Endothelial cell of umbilical vein (primary cell): Measurements from ENCODE around the gene FTSJ3. TPM values are rescaled to one million over a fixed set of nuclear protein-coding genes. Genes with fewer than 3 reads are reported as not detected.

ENCODE experiments used
- BruUV-seq: library from RNA; stranded (reverse); fragments of 400-500 nt; replicated peaks from 2 replicates; lab custom pipeline; 2021; lab: Mats Ljungman, UMichigan
- CTCF ChIA-PET: fragments of 300-600, 350-600 bp; sonication (Branson Sonifier 250); formaldehyde crosslinking; loops from one replicate; lab custom pipeline; 2021; ENCODE audit warnings: antibody characterized with exemption, inconsistent platforms; lab: Charles Lee
- POLR2A ChIA-PET: fragments of 300-600, 350-600 bp; sonication (Branson Sonifier 250); formaldehyde crosslinking; loops from one replicate; lab custom pipeline; 2021; ENCODE audit warnings: antibody characterized with exemption, inconsistent platforms; lab: Charles Lee
- DNase-seq: peaks from one replicate; pipeline ENCODE4 v3.0.0-alpha.2; 2011; ENCODE audit warnings: low read depth, low spot score
- FAIRE-seq: peaks from 2 replicates; lab custom pipeline; 2011; peaks lifted over from hg19 to GRCh38; lab: Jason Lieb, UNC
- H2AFZ ChIP-seq: 2 replicates; pipeline ENCODE4 v1.6.0; 2012; ENCODE audit warnings: low read depth, low read length, control low read depth, inconsistent platforms
- H3K27ac ChIP-seq: 2 replicates; pipeline ENCODE4 v1.5.1; 2011; ENCODE audit warnings: low read depth, mild to moderate bottlenecking, control low read depth, low read length, moderate library complexity; ENCODE audit not compliant: insufficient read depth
- H3K27me3 ChIP-seq, 2 experiments: 2 replicates each; pipeline versions ENCODE4 v1.6.0 to v1.6.1; 2011; ENCODE audit warnings: low read length in 2 of 2, mixed read lengths in 1 of 2; ENCODE audit not compliant: control insufficient read depth in 2 of 2, insufficient read depth in 2 of 2
- H3K36me3 ChIP-seq, 2 experiments: 2 replicates in 1 of 2; 3 replicates in 1 of 2; pipeline ENCODE4 v1.5.1; 2011; ENCODE audit warnings: low read length in 2 of 2, mild to moderate bottlenecking in 1 of 2, moderate library complexity in 1 of 2; ENCODE audit not compliant: control insufficient read depth in 2 of 2, insufficient read depth in 2 of 2; ENCODE audit errors: extremely low read depth in 1 of 2
- H3K4me1 ChIP-seq: 3 replicates; pipeline ENCODE4 v1.5.1; 2011; ENCODE audit warnings: mild to moderate bottlenecking, low read length; ENCODE audit not compliant: control insufficient read depth, insufficient read depth; ENCODE audit errors: extremely low read depth
- H3K4me2 ChIP-seq: 2 replicates; pipeline ENCODE4 v1.6.1; 2011; ENCODE audit warnings: low read length, control low read depth, mixed read lengths; ENCODE audit not compliant: insufficient read depth
- H3K4me3 ChIP-seq, 3 experiments: fragments of 200-600 bp in 1 of 3; sonication (generic), shearing (Covaris generic) in 1 of 3; replicated peaks in 1 of 3; 2 replicates each; pipeline ENCODE4 v1.5.1; 2011 to 2016; ENCODE audit warnings: control low read depth in 3 of 3, low read length in 3 of 3, mild to moderate bottlenecking in 2 of 3, inconsistent platforms in 1 of 3, low read depth in 1 of 3, moderate library complexity in 1 of 3; ENCODE audit not compliant: insufficient read depth in 1 of 3
- H3K79me2 ChIP-seq: 2 replicates; pipeline ENCODE4 v1.6.0; 2012; ENCODE audit warnings: low read length, inconsistent platforms; ENCODE audit not compliant: control insufficient read depth, insufficient read depth
- H3K9ac ChIP-seq: replicated peaks from 2 replicates; pipeline ENCODE3; 2011; ENCODE audit warnings: low read length, control low read depth; ENCODE audit not compliant: insufficient read depth; ENCODE audit errors: extremely low read depth
- H3K9me1 ChIP-seq: replicated peaks from 3 replicates; pipeline ENCODE4 v1.6.0; 2011; ENCODE audit warnings: mild to moderate bottlenecking, low read length; ENCODE audit not compliant: control insufficient read depth, insufficient read depth; ENCODE audit errors: extremely low read depth
- H3K9me3 ChIP-seq: replicated peaks from 2 replicates; pipeline ENCODE4 v1.5.1; 2012; ENCODE audit warnings: low read length, inconsistent platforms; ENCODE audit not compliant: control insufficient read depth, insufficient read depth
- H4K20me1 ChIP-seq: replicated peaks from 2 replicates; pipeline ENCODE3; 2011; ENCODE audit warnings: mild to moderate bottlenecking, low read length; ENCODE audit not compliant: control insufficient read depth, insufficient read depth; ENCODE audit errors: extremely low read depth
- EZH2 ChIP-seq: IDR thresholded peaks from 2 replicates; pipeline ENCODE4 v1.6.1; 2012; ENCODE audit warnings: borderline replicate concordance, low read depth, mild to moderate bottlenecking, moderate library complexity, low read length, inconsistent platforms; ENCODE audit not compliant: severe bottlenecking
- FOS ChIP-seq: IDR thresholded peaks from 2 replicates; pipeline ENCODE4 v1.6.1; 2011; ENCODE audit warnings: mild to moderate bottlenecking, low read length, moderate library complexity, borderline replicate concordance; ENCODE audit not compliant: insufficient read depth
- GATA2 ChIP-seq: IDR thresholded peaks from 2 replicates; pipeline ENCODE4 v1.7.0; 2011; ENCODE audit warnings: low read depth, mild to moderate bottlenecking, moderate library complexity, mixed read lengths, low read length; ENCODE audit not compliant: insufficient read length, insufficient read depth
- JUN ChIP-seq: IDR thresholded peaks from 2 replicates; pipeline ENCODE4 v1.6.1; 2011; ENCODE audit warnings: borderline replicate concordance, low read depth; ENCODE audit not compliant: insufficient read length, insufficient read depth
- MAX ChIP-seq: IDR thresholded peaks from 2 replicates; pipeline ENCODE4 v1.6.1; 2011; ENCODE audit not compliant: insufficient read depth, insufficient read length
- MYC ChIP-seq: IDR thresholded peaks from one replicate; pipeline ENCODE4 v1.6.1; 2011; ENCODE audit warnings: mild to moderate bottlenecking, low read depth, low read length
- POLR2A ChIP-seq: IDR thresholded peaks from 2 replicates; pipeline ENCODE4 v1.6.1; 2012; ENCODE audit warnings: low read depth, mild to moderate bottlenecking, control low read depth, low read length
- POLR2AphosphoS5 ChIP-seq: IDR thresholded peaks from 2 replicates; pipeline ENCODE4 v1.6.1; 2012; ENCODE audit warnings: low read depth, mild to moderate bottlenecking, control low read depth, low read length, moderate library complexity; ENCODE audit not compliant: insufficient read depth
- dilution Hi-C: fragments of 300-500 bp; cut with MboI; formaldehyde crosslinking; loops from one replicate; pipeline ENCODE4 v1.15.0; 2019; ENCODE audit warnings: low sequenced_read_pairs; ENCODE audit not compliant: extremely low pct_ligation_motif_present
- intact Hi-C: fragments of 100-400 bp; cut with micrococcal nuclease; formaldehyde crosslinking; loops from one replicate; pipeline ENCODE4 v1.10.0; 2022
- polyA plus RNA-seq, 4 experiments: library from polyadenylated mRNA; depleted of rRNA in 3 of 4; stranded (reverse) in 3 of 4; unstranded in 1 of 4; fragments of >200 nt; gene quantifications; 2 replicates each; pipeline versions ENCODE4 v1.2.1 to v1.2.3, GENCODE V29; 2011 to 2012; ENCODE audit warnings: missing spikeins in 1 of 4
- total RNA-seq: library from RNA; stranded (reverse); gene quantifications from 2 replicates; pipeline ENCODE4 v1.2.3, GENCODE V29; 2021

Gene FTSJ3
- total and polyA plus RNA-seq, 2 donors (not counting 3 experiments of a cell fraction or from before 2014, with no cell fraction given), result 42.1 to 60.2 TPM

- no peaks in the 10 kb centered on the region for H3K9me3 ChIP-seq
- H3K27ac ChIP-seq, result no peak overlapping the region
- TF ChIP-seq POLR2A (no peak), FOS (no peak)
- H3K27me3 ChIP-seq, result no peaks in the 10 kb centered on the region
- no peak overlapping the region for H2AFZ ChIP-seq
- CTCF ChIA-PET, result interaction anchor here (1.4 kb wide), 1 partner anchor 17 kb away, joined by 3 read pairs; no protein-coding TSS in a partner anchor
- FAIRE-seq (no peak), DNase-seq (no peak)
- H4K20me1 ChIP-seq, result no peaks in the 10 kb centered on the region
- no TSS peak for BruUV-seq
- no peak overlapping the region for H3K4me3 ChIP-seq
- no peaks in the 10 kb centered on the region for H3K4me1 ChIP-seq
- dilution Hi-C loops (no loop called here), intact Hi-C loops (no loop called here)
- peaks cover 17 to 27% of the 10 kb centered on the region in 2 experiments for H3K36me3 ChIP-seq
- POLR2A ChIA-PET, result no interaction called here
- H3K9ac ChIP-seq, result no peak overlapping the region
- no peak overlapping the region for H3K4me2 ChIP-seq
- H3K79me2 ChIP-seq, result peaks cover 30% of the 10 kb centered on the region
- no peaks in the 10 kb centered on the region for H3K9me1 ChIP-seq
Measured at GRCh38 chr17:63792055-63792729, 35.3 kb downstream of the FTSJ3 start.

GRCh38 chr17:63790057-63790456 is 37.4 kb downstream of the FTSJ3 start:
- FAIRE-seq, result no peak
- intact Hi-C loops (no loop called here), dilution Hi-C loops (no loop called here)
- Histone ChIP-seq H3K79me2 (peaks cover 42% of the 10 kb centered on the region), H3K4me3 (no peak overlapping the region), H3K4me2 (no peak overlapping the region), H3K9me1 (no peaks in the 10 kb centered on the region), H3K27ac (no peak overlapping the region), H3K27me3 (no peaks in the 10 kb centered on the region), H2AFZ (no peak overlapping the region), H4K20me1 (peaks cover 5% of the 10 kb centered on the region), H3K4me1 (peaks cover 4% of the 10 kb centered on the region), H3K9ac (no peak overlapping the region), H3K9me3 (no peaks in the 10 kb centered on the region), H3K36me3 (peaks cover 18 to 23% of the 10 kb centered on the region in 2 experiments)
- BruUV-seq, result no TSS peak
- ChIA-PET POLR2A (no interaction called here), CTCF (interaction anchor here (1.5 to 2.2 kb wide), 2 partner anchors 14 to 26 kb away, joined by 3 to 4 read pairs; no protein-coding TSS in a partner anchor)
- no peak for DNase-seq
- TF ChIP-seq POLR2AphosphoS5 (no peak), GATA2 (no peak), MAX (no peak), JUN (no peak), EZH2 (no peak), POLR2A (no peak), FOS (no peak), MYC (no peak)
